GM06990 (cell line): ENCODE results near the gene ADGRL2.
"Not testable (repeated sequence)": the region's sequence is repeated elsewhere in the genome, so short reads cannot be mapped to it uniquely, and the experiment has no call there.

Source experiments
- DNase-seq: peaks from one replicate; pipeline ENCODE4 v3.0.0-alpha.2; 2011; ENCODE audit not compliant: insufficient read length; ENCODE audit errors: extremely low read depth
- H3K27me3 ChIP-seq: replicated peaks from 2 replicates; pipeline ENCODE4 v1.6.0; 2011; ENCODE audit warnings: low read length; ENCODE audit not compliant: control insufficient read depth, insufficient read depth
- H3K36me3 ChIP-seq: 2 replicates; pipeline ENCODE4 v1.5.1; 2011; ENCODE audit warnings: low read length; ENCODE audit not compliant: control insufficient read depth, insufficient read depth
- H3K4me3 ChIP-seq: replicated peaks from 2 replicates; pipeline ENCODE4 v1.5.1; 2011; ENCODE audit warnings: low read depth, mild to moderate bottlenecking, control low read depth, low read length
- TF ChIP-seq, protein P1 (sequence below): IDR thresholded peaks from 2 replicates; pipeline ENCODE4 v1.5.1; 2011; ENCODE audit warnings: low read length, control low read depth, mild to moderate bottlenecking, inconsistent platforms; ENCODE audit not compliant: insufficient read depth, poor library complexity, severe bottlenecking

Gene ADGRL2

DNA sequence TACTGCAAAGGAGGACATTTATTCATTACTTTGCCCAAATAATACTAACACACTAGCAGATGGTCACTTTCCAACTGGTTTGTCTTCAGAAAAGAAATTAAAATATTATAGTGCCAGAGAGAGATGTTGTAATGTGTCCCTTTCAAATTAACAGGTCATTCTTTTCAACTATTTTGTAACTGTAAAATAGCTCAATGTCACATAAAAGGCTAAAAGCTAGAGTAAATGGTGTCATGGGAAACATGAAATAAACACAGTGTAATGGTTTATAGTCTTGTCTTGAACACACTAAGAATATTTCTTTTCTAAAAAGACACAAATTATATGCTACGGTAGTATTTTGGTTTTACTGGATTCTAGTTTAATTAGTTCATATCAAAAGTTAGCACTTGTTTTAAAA lies 77.8 kb downstream of the ADGRL2 start:
- no peak for DNase-seq
- TF ChIP-seq, protein P1, sequence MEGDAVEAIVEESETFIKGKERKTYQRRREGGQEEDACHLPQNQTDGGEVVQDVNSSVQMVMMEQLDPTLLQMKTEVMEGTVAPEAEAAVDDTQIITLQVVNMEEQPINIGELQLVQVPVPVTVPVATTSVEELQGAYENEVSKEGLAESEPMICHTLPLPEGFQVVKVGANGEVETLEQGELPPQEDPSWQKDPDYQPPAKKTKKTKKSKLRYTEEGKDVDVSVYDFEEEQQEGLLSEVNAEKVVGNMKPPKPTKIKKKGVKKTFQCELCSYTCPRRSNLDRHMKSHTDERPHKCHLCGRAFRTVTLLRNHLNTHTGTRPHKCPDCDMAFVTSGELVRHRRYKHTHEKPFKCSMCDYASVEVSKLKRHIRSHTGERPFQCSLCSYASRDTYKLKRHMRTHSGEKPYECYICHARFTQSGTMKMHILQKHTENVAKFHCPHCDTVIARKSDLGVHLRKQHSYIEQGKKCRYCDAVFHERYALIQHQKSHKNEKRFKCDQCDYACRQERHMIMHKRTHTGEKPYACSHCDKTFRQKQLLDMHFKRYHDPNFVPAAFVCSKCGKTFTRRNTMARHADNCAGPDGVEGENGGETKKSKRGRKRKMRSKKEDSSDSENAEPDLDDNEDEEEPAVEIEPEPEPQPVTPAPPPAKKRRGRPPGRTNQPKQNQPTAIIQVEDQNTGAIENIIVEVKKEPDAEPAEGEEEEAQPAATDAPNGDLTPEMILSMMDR, result no peak
- Histone ChIP-seq H3K27me3 (no peaks in the 10 kb centered on the region), H3K36me3 (no peaks in the 10 kb centered on the region), H3K4me3 (no peak overlapping the region)

DNA sequence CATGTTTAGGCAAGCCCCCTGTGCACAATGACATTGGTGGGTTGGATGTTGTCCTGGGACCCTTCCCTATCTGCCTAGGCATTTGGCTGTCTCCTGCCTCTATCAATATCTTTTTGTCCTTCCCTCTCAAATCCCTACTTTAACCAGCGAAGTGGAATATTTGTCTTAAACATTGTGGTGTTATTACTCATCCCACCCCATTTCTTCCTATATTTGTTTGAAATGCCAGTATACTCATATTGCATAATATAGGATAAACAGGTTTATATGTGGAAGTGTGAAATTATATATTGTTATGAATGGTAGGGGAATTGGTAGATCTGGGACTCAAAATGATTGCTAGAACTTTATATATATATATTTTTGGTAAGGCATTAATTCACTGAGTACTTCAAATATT lies 80.0 kb downstream of the ADGRL2 start:
- Histone ChIP-seq H3K27me3 (no peaks in the 10 kb centered on the region), H3K36me3 (no peaks in the 10 kb centered on the region), H3K4me3 (no peak overlapping the region)
- DNase-seq, result no peak
- TF ChIP-seq, protein P1, result no peak

DNA sequence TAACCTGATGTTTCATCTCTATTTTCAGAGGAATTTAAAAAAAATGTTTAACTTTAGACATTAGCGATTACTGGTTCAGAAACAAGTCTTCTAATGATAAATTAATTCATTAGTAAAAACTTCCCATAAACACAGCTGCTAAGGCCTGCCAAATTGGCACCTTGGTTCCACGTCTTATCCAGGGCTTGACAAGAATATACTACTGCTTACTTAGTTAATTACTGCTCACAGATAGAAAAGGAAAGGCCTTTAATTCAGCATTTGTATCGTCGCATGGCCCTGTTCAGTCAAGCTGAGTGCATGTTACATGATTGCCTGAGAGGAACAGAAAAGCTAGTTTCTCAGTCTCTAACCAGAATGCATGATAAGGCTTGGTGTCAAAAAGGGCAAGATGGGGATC lies 84.6 kb downstream of the ADGRL2 start:
- TF ChIP-seq, protein P1, result no peak
- no peaks in the 10 kb centered on the region for H3K36me3 ChIP-seq
- no peak for DNase-seq
- H3K4me3 ChIP-seq, result no peak overlapping the region
- no peaks in the 10 kb centered on the region for H3K27me3 ChIP-seq

DNA sequence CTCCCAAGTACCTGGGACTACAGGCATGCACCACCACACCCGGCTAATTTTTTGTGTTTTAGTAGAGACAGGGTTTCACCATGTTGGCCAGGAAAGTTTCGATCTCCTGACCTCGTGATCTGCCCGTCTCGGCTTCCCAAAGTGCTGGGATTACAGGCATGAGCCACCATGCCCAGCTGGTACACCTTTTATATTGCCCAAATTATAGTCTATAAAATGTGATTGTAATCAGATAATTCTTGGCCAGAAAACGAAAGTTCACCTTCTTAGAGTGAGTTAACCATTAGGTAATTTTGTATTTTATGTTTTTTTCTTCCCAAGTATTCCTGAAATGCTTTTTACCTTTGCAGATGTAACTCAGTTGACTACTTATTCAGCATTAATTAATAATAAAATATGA lies 85.6 kb downstream of the ADGRL2 start:
- not testable (repeated sequence) for DNase-seq, H3K4me3 ChIP-seq, H3K36me3 ChIP-seq, H3K27me3 ChIP-seq

DNA sequence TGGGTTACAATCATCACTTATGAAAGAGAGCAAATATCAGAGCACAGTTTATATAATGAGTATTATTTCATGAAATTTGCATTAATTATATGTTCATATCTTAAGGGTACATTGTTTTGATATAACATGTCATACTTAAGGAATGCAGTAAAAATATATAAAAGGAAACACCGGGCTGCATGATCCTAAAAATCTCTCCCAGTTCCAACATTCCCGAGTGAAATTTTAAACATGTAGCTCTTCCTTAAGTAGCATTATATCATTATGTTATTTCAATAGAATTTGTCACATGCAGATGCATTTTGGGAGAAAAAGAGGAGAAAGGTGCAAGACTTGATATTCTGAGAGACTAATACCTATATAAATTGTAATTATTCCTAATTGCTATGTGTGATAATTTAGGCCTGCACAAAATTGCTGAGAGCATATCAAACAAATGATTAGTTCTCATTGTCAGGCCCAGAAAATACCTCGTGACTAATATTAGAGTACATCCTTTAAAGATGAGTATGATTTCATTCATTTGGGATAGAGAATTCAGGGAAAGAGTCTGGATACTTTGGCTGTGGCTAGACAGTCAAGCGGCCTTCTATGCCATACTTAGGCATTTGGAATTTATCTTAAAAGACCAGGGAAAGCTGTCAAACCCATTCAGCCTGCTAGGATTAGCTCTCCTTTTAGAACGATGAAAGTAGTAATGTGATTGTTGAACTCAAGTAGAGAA lies 86.8 kb downstream of the ADGRL2 start:
- Histone ChIP-seq H3K36me3 (no peaks in the 10 kb centered on the region), H3K27me3 (no peaks in the 10 kb centered on the region), H3K4me3 (no peak overlapping the region)
- DNase-seq, result no peak
- TF ChIP-seq, protein P1, result no peak

DNA sequence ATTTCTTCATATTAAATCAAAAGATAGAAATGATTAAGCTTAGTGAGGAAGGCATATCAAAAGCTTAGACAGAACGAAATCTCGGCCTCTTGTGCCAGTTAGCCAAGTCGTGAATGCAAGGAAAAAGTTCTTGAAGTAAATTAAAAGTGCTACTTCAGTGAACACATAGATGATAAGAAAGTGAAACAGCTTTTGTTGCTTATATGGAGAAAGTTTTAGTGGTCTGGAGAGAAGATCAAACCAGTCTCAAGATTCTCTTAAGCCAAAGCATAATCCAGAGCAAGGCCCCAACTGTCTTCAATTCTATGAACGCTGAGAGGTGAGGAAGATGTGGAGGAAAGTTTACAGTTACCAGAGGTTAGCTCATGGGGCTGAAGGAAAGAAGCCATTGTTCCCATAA lies 88.4 kb downstream of the ADGRL2 start:
- H3K36me3 ChIP-seq, result no peaks in the 10 kb centered on the region
- TF ChIP-seq, protein P1, result no peak
- H3K4me3 ChIP-seq, result no peak overlapping the region
- H3K27me3 ChIP-seq, result no peaks in the 10 kb centered on the region
- DNase-seq, result no peak
